ENCODE results near the gene ZFR2. TPM values are rescaled to one million over a fixed set of nuclear protein-coding genes. Genes with fewer than 3 reads are reported as not detected.

ZFR2 gene
- total RNA-seq, 4 donors from 2014 or later, result not detected

GRCh38 chr19:3778104-3778867 is 90.6 kb downstream of the ZFR2 start:
- Histone ChIP-seq H3K4me1 (no peaks in the 10 kb centered on the region), H3K27ac (no peak overlapping the region), H3K9me3 (peaks cover 0 to 19% (median 3%) of the 10 kb centered on the region in 3 donors), H3K36me3 (no peaks in the 10 kb centered on the region), H3K27me3 (peaks cover 6 to 17% (median 10%) of the 10 kb centered on the region in 3 donors), H3K4me3 (no peak overlapping the region)
- TF ChIP-seq CTCF (IDR thresholded peaks at IDR 0.05 in 4 of 5, conservative IDR thresholded peaks at IDR 0.05 in 1 of 5) (no peak), POLR2A (IDR thresholded peaks at IDR 0.05) (no peak)
- intact Hi-C loops (cut with DNase I; ENCODE audit: low total_unique reads), result no loop called here
- DNase-seq, result no peak
- in situ Hi-C loops (cut with MboI; ENCODE audit: low sequenced_read_pairs in 4 of 4), result no loop called here
- no peak for ATAC-seq

- H3K4me1 ChIP-seq, result no peaks in the 10 kb centered on the region
- peaks cover 0 to 8% (median 0%) of the 10 kb centered on the region in 3 donors for H3K9me3 ChIP-seq
- H3K27ac ChIP-seq, result no peak overlapping the region
- ATAC-seq (no peak), DNase-seq (no peak)
- H3K27me3 ChIP-seq, result peaks cover 0 to 4% (median 2%) of the 10 kb centered on the region in 3 donors
- no peaks in the 10 kb centered on the region for H3K36me3 ChIP-seq
- intact Hi-C loops (cut with DNase I; ENCODE audit: low total_unique reads), result no loop called here
- H3K4me3 ChIP-seq, result no peak overlapping the region
- in situ Hi-C loops (cut with MboI; ENCODE audit: low sequenced_read_pairs in 4 of 4), result no loop called here
- no peak for TF ChIP-seq POLR2A (IDR thresholded peaks at IDR 0.05)
- no peak for TF ChIP-seq CTCF (IDR thresholded peaks at IDR 0.05 in 4 of 5, conservative IDR thresholded peaks at IDR 0.05 in 1 of 5)
Observed at GRCh38 chr19:3776479-3777040, 92.3 kb downstream of the ZFR2 start.

- no peak for ATAC-seq
- Histone ChIP-seq H3K27me3 (peaks cover 0 to 2% (median 0%) of the 10 kb centered on the region in 3 donors), H3K36me3 (no peaks in the 10 kb centered on the region), H3K4me1 (no peaks in the 10 kb centered on the region), H3K27ac (no peak overlapping the region), H3K9me3 (peaks cover 0 to 3% (median 0%) of the 10 kb centered on the region in 3 donors), H3K4me3 (no peak overlapping the region)
- no peak for TF ChIP-seq POLR2A (IDR thresholded peaks at IDR 0.05)
- TF ChIP-seq CTCF (IDR thresholded peaks at IDR 0.05 in 4 of 5, conservative IDR thresholded peaks at IDR 0.05 in 1 of 5), result no peak
- intact Hi-C loops (cut with DNase I; ENCODE audit: low total_unique reads), result no loop called here
- in situ Hi-C loops (cut with MboI; ENCODE audit: low sequenced_read_pairs in 4 of 4), result no loop called here
- DNase-seq, result no peak
Observed at GRCh38 chr19:3775831-3776230, 93.0 kb downstream of the ZFR2 start.

GRCh38 chr19:3775374-3775711 is 93.5 kb downstream of the ZFR2 start:
- intact Hi-C loops (cut with DNase I; ENCODE audit: low total_unique reads) (no loop called here), in situ Hi-C loops (cut with MboI; ENCODE audit: low sequenced_read_pairs in 4 of 4) (no loop called here)
- ATAC-seq (no peak), DNase-seq (no peak)
- Histone ChIP-seq H3K4me3 (no peak overlapping the region), H3K36me3 (no peaks in the 10 kb centered on the region), H3K9me3 (no peaks in the 10 kb centered on the region), H3K27me3 (peaks cover 0 to 2% (median 0%) of the 10 kb centered on the region in 3 donors), H3K4me1 (no peaks in the 10 kb centered on the region), H3K27ac (no peak overlapping the region)
- TF ChIP-seq POLR2A (IDR thresholded peaks at IDR 0.05) (no peak), CTCF (IDR thresholded peaks at IDR 0.05 in 4 of 5, conservative IDR thresholded peaks at IDR 0.05 in 1 of 5) (no peak)
